Thyroid gland (tissue), 4 donors: ENCODE results near the gene PITRM1. TPM values are rescaled to one million over a fixed set of nuclear protein-coding genes. Genes with fewer than 3 reads are reported as not detected.

Experiments used
- DNase-seq, 2 donors: peaks; one replicate each; pipeline ENCODE4 v3.0.0-alpha.2; 2019
- H3K27ac ChIP-seq, 3 donors: fragments of 200-600 bp; sonication (generic); 1 replicate in 2 of 3; 2 replicates in 1 of 3; pipeline ENCODE4 v1.5.1; 2016 to 2019; ENCODE audit warnings: mild to moderate bottlenecking in 1 of 3, moderate library complexity in 1 of 3
- H3K27me3 ChIP-seq: fragments of 200-600 bp; sonication (generic); one replicate; pipeline ENCODE4 v1.5.1; 2019
- H3K36me3 ChIP-seq, 2 donors: fragments of 200-600 bp; sonication (generic); one replicate each; pipeline ENCODE4 v1.5.1; 2016 to 2019
- H3K4me1 ChIP-seq, 2 donors: fragments of 200-600 bp; sonication (generic); one replicate each; pipeline ENCODE4 v1.5.1; 2017 to 2019
- H3K4me3 ChIP-seq, 3 donors: fragments of 200-600 bp; sonication (generic); replicated peaks in 1 of 3; 1 replicate in 2 of 3; 2 replicates in 1 of 3; pipeline ENCODE4 v1.5.1; 2016; ENCODE audit warnings: mild to moderate bottlenecking in 1 of 3
- H3K9me3 ChIP-seq: fragments of 200-600 bp; sonication (generic); one replicate; pipeline ENCODE4 v1.5.1; 2017
- CTCF ChIP-seq, 6 experiments: fragments of 200-600 bp in 3 of 6; fragments of 450-650 bp in 3 of 6; sonication (generic) in 3 of 6; IDR thresholded peaks; one replicate each; pipeline ENCODE4 v1.5.1; 2016 to 2019; ENCODE audit warnings: antibody characterized with exemption in 6 of 6, mild to moderate bottlenecking in 2 of 6, inconsistent platforms in 1 of 6, moderate library complexity in 1 of 6
- POLR2A ChIP-seq, 2 donors: fragments of 450-650 bp; IDR thresholded peaks; one replicate each; pipeline ENCODE4 v1.6.1; 2017; ENCODE audit warnings: antibody characterized with exemption in 2 of 2, mild to moderate bottlenecking in 2 of 2, moderate library complexity in 1 of 2
- WGBS, 2 donors: methylation state at CpG; one replicate each; pipeline ENCODE4 v1.1.5; 2017; 5-methylcytosine and 5-hydroxymethylcytosine counted together
- intact Hi-C: fragments of 100-400 bp; cut with DNase I; formaldehyde crosslinking; loops from one replicate; pipeline ENCODE4 v1.15.1; 2023
- total RNA-seq, 4 donors: library from RNA; depleted of rRNA; stranded (reverse); fragments of >200 nt; gene quantifications; one replicate each; pipeline ENCODE4 v1.2.3, GENCODE V29; 2016

PITRM1 gene
- total RNA-seq, 4 donors from 2014 or later, result 68.2 to 107 (median 86.2) TPM

- DNase-seq, result no peak
- 92% methylated on average over 9 of the region's 9 CpGs for WGBS, 2 donors
- no peaks in the 10 kb centered on the region for H3K36me3 ChIP-seq
- no peak overlapping the region for H3K4me3 ChIP-seq
- no peak overlapping the region for H3K27ac ChIP-seq
- H3K9me3 ChIP-seq, result no peaks in the 10 kb centered on the region
- intact Hi-C loops, result no loop called here
- no peaks in the 10 kb centered on the region for H3K27me3 ChIP-seq
- TF ChIP-seq CTCF (IDR thresholded peaks at IDR 0.05), result no peak
- no peak for TF ChIP-seq POLR2A (IDR thresholded peaks at IDR 0.05)
- peaks cover 4 to 21% of the 10 kb centered on the region in 2 donors for H3K4me1 ChIP-seq
Observed at GRCh38 chr10:3097160-3097559, 75.4 kb downstream of the PITRM1 start.

GRCh38 chr10:3096149-3096548, 76.4 kb downstream of the PITRM1 start:
- H3K27ac ChIP-seq, result peak overlapping the region in 2 of 3 donors; percentile 61 to 66
- no peaks in the 10 kb centered on the region for H3K27me3 ChIP-seq
- intact Hi-C loops, result no loop called here
- no peaks in the 10 kb centered on the region for H3K9me3 ChIP-seq
- H3K4me3 ChIP-seq, result no peak overlapping the region
- DNase-seq, result no peak
- H3K4me1 ChIP-seq, result peaks cover 8 to 30% of the 10 kb centered on the region in 2 donors
- 83 to 84% methylated on average over 15 to 16 of the region's 16 CpGs for WGBS, 2 donors
- no peaks in the 10 kb centered on the region for H3K36me3 ChIP-seq
- TF ChIP-seq POLR2A (IDR thresholded peaks at IDR 0.05) (no peak), CTCF (IDR thresholded peaks at IDR 0.05) (no peak)

- WGBS, 2 donors, result 62 to 75% methylated on average over 17 of the region's 17 CpGs
- intact Hi-C loops, result no loop called here
- Histone ChIP-seq H3K27me3 (no peaks in the 10 kb centered on the region), H3K27ac (peak overlapping the region; percentile 22 to 66 (median 61)), H3K4me1 (peaks cover 13 to 36% of the 10 kb centered on the region in 2 donors), H3K9me3 (no peaks in the 10 kb centered on the region), H3K36me3 (no peaks in the 10 kb centered on the region), H3K4me3 (no peak overlapping the region)
- TF ChIP-seq CTCF (IDR thresholded peaks at IDR 0.05) (no peak), POLR2A (IDR thresholded peaks at IDR 0.05) (no peak)
- DNase-seq, result no peak
Observed at GRCh38 chr10:3095373-3096139, 77.0 kb downstream of the PITRM1 start.

GRCh38 chr10:3094609-3095036, 78.0 kb downstream of the PITRM1 start:
- 78 to 80% methylated on average over 5 of the region's 5 CpGs for WGBS, 2 donors
- H3K36me3 ChIP-seq, result no peaks in the 10 kb centered on the region
- intact Hi-C loops, result no loop called here
- H3K4me1 ChIP-seq, result peaks cover 17 to 39% of the 10 kb centered on the region in 2 donors
- DNase-seq, result no peak
- H3K27ac ChIP-seq, result peak overlapping the region in 1 of 3 donors; percentile 66
- no peaks in the 10 kb centered on the region for H3K9me3 ChIP-seq
- H3K4me3 ChIP-seq, result no peak overlapping the region
- H3K27me3 ChIP-seq, result no peaks in the 10 kb centered on the region
- TF ChIP-seq POLR2A (IDR thresholded peaks at IDR 0.05) (no peak), CTCF (IDR thresholded peaks at IDR 0.05) (no peak)

- no peak for DNase-seq
- Histone ChIP-seq H3K36me3 (no peaks in the 10 kb centered on the region), H3K27ac (no peak overlapping the region), H3K9me3 (no peaks in the 10 kb centered on the region), H3K4me1 (peaks cover 17 to 39% of the 10 kb centered on the region in 2 donors), H3K27me3 (no peaks in the 10 kb centered on the region), H3K4me3 (no peak overlapping the region)
- TF ChIP-seq POLR2A (IDR thresholded peaks at IDR 0.05), result no peak
- TF ChIP-seq CTCF (IDR thresholded peaks at IDR 0.05), result no peak
- 95 to 98% methylated on average over 5 of the region's 5 CpGs for WGBS, 2 donors
- intact Hi-C loops, result no loop called here
Observed at GRCh38 chr10:3093996-3094395, 78.6 kb downstream of the PITRM1 start.
